Liver (tissue), 9 donors: ENCODE results near the gene HBA2. TPM values are rescaled to one million over a fixed set of nuclear protein-coding genes. Genes with fewer than 3 reads are reported as not detected.

Experiments used
- DNase-seq: peaks from one replicate; pipeline ENCODE4 v3.0.0-alpha.2; 2017; ENCODE audit warnings: low spot score
- H3K27ac ChIP-seq, 2 donors: one replicate each; pipeline ENCODE4 v1.7.0; 2013; ENCODE audit warnings: inconsistent platforms in 2 of 2, low read length in 2 of 2, control low read depth in 1 of 2, low read depth in 1 of 2, mild to moderate bottlenecking in 1 of 2
- H3K27me3 ChIP-seq, 4 donors: one replicate each; pipeline versions ENCODE4 v1.6.1 to v1.7.0; 2013; ENCODE audit warnings: low read length in 3 of 4, inconsistent platforms in 1 of 4, mild to moderate bottlenecking in 1 of 4, moderate library complexity in 1 of 4; ENCODE audit not compliant: control insufficient read depth in 4 of 4, insufficient read depth in 4 of 4
- H3K36me3 ChIP-seq, 4 donors: one replicate each; pipeline versions ENCODE4 v1.6.1 to v1.7.0; 2013; ENCODE audit warnings: low read length in 3 of 4, mild to moderate bottlenecking in 3 of 4, low read depth in 1 of 4, moderate library complexity in 1 of 4; ENCODE audit not compliant: control insufficient read depth in 4 of 4, insufficient read depth in 3 of 4
- H3K4me1 ChIP-seq, 4 donors: one replicate each; pipeline versions ENCODE4 v1.6.1 to v1.7.0; 2013; ENCODE audit warnings: low read length in 3 of 4, mild to moderate bottlenecking in 3 of 4, moderate library complexity in 1 of 4; ENCODE audit not compliant: control insufficient read depth in 4 of 4, insufficient read depth in 4 of 4
- H3K4me3 ChIP-seq, 3 donors: one replicate each; pipeline versions ENCODE4 v1.6.1 to v1.7.0; 2013; ENCODE audit warnings: low read length in 3 of 3, control low read depth in 1 of 3, low read depth in 1 of 3, mild to moderate bottlenecking in 1 of 3
- H3K9ac ChIP-seq, 2 donors: one replicate each; pipeline ENCODE4 v1.7.0; 2013; ENCODE audit warnings: low read length in 2 of 2, mild to moderate bottlenecking in 2 of 2, moderate library complexity in 2 of 2, control low read depth in 1 of 2, low read depth in 1 of 2
- H3K9me3 ChIP-seq, 4 donors: one replicate each; pipeline versions ENCODE4 v1.6.1 to v1.7.0; 2013; ENCODE audit warnings: low read length in 3 of 4; ENCODE audit not compliant: control insufficient read depth in 4 of 4
- CTCF ChIP-seq: fragments of 150-350 bp; IDR thresholded peaks from 2 replicates; pipeline ENCODE4 v1.5.1; 2017; ENCODE audit warnings: improper control_type of control experiment, low read depth, low read length; ENCODE audit not compliant: missing input control
- FOXA2 ChIP-seq: IDR thresholded peaks from 2 replicates; pipeline ENCODE4 v1.6.1; 2016; ENCODE audit warnings: antibody characterized with exemption
- GABPA ChIP-seq, 2 donors: IDR thresholded peaks in 1 of 2; conservative IDR thresholded peaks in 1 of 2; 2 replicates each; pipeline ENCODE4 v1.6.1; 2016; ENCODE audit warnings: antibody characterized with exemption in 2 of 2, mild to moderate bottlenecking in 1 of 2, moderate library complexity in 1 of 2
- HNF4A ChIP-seq, 2 donors: conservative IDR thresholded peaks; 2 replicates each; pipeline ENCODE4 v1.6.1; 2016; ENCODE audit warnings: antibody characterized with exemption in 2 of 2, mild to moderate bottlenecking in 2 of 2
- HNF4G ChIP-seq: IDR thresholded peaks from 2 replicates; pipeline ENCODE4 v1.6.1; 2016; ENCODE audit warnings: antibody characterized with exemption
- JUND ChIP-seq, 2 donors: IDR thresholded peaks; 2 replicates each; pipeline ENCODE4 v1.6.1; 2016; ENCODE audit warnings: antibody characterized with exemption in 2 of 2
- RAD21 ChIP-seq, 2 donors: IDR thresholded peaks; 2 replicates each; pipeline ENCODE4 v1.6.1; 2016; ENCODE audit warnings: antibody characterized with exemption in 2 of 2, mild to moderate bottlenecking in 2 of 2
- WGBS: extraction: QIAGEN DNeasy Blood & Tissue Kit; methylation state at CpG from one replicate; pipeline ENCODE4 v1.1.7; 2013; 5-methylcytosine and 5-hydroxymethylcytosine counted together
- polyA plus RNA-seq, 2 donors: library from polyadenylated mRNA; stranded (reverse) in 1 of 2; unstranded in 1 of 2; fragments of 200-250 nt in 1 of 2; fragments of >200 nt in 1 of 2; fragmentation: Nextera tagmentation in 1 of 2; extraction: Ambion mirVana in 1 of 2; gene quantifications; one replicate each; pipeline versions ENCODE4 v1.2.1 to v1.2.3, GENCODE V29; 2013 to 2015
- total RNA-seq, 2 donors: library from RNA; depleted of rRNA; stranded (reverse); fragments of >200 nt; gene quantifications; one replicate each; pipeline ENCODE4 v1.2.3, GENCODE V29; 2014
- donor health status: healthy.
- donor health status: healthy.
- donor health status: healthy.
- donor health status: healthy.
- donor health status: healthy.

The HBA2 gene
- total and polyA plus RNA-seq, 4 donors: 2.8 to 36,951 (median 46.0) TPM

GRCh38 chr16:180101-180675, 7.5 kb downstream of the HBA2 start, which contains the start of gene HBQ1:
TSS of gene HBQ1 (plus strand) at chr16:180459. CDS start at chr16:180487, 28 bp downstream.
- no peaks in the 10 kb centered on the region for H3K9me3 ChIP-seq
- peak; percentile 84 for DNase-seq
- no peak within 1 kb of the TSS for H3K27ac ChIP-seq
- TF ChIP-seq HNF4A (conservative IDR thresholded peaks at IDR 0.05) (no peak), CTCF (peak; percentile 13)
- peaks cover 3 to 15% (median 8%) of the 10 kb centered on the region in 4 donors for H3K27me3 ChIP-seq
- peaks cover 5 to 13% (median 11%) of the 10 kb centered on the region in 4 donors for H3K4me1 ChIP-seq
- 11% methylated on average over 59 of the region's 59 CpGs for WGBS
- H3K9ac ChIP-seq: no peak within 1 kb of the TSS
- no peaks in the 10 kb centered on the region for H3K36me3 ChIP-seq
- H3K4me3 ChIP-seq: peak within 1 kb of the TSS in 1 of 3 donors; percentile 33

- Histone ChIP-seq H3K9me3 (no peaks in the 10 kb centered on the region), H3K36me3 (no peaks in the 10 kb centered on the region), H3K9ac (no peak overlapping the region), H3K27ac (no peak overlapping the region), H3K4me3 (peak overlapping the region in 1 of 3 donors; percentile 33), H3K27me3 (peaks cover 3 to 11% (median 7%) of the 10 kb centered on the region in 4 donors), H3K4me1 (peaks cover 5 to 13% (median 11%) of the 10 kb centered on the region in 4 donors)
- no peak for TF ChIP-seq FOXA2
- no peak for TF ChIP-seq JUND (IDR thresholded peaks at IDR 0.05)
- no peak for TF ChIP-seq RAD21 (IDR thresholded peaks at IDR 0.05)
- TF ChIP-seq GABPA (IDR thresholded peaks at IDR 0.05 in 1 of 2, conservative IDR thresholded peaks at IDR 0.05 in 1 of 2): no peak
- WGBS: 2% methylated on average over 89 of the region's 89 CpGs
- DNase-seq: peak; percentile 67
Measured at GRCh38 chr16:180681-181564, 8.2 kb downstream of the HBA2 start.

- H3K27ac ChIP-seq: no peak overlapping the region
- WGBS: 7% methylated on average over 22 of the region's 22 CpGs
- DNase-seq: peak; percentile 93
- peaks cover 3 to 11% (median 7%) of the 10 kb centered on the region in 4 donors for H3K27me3 ChIP-seq
- peak overlapping the region in 1 of 3 donors; percentile 33 for H3K4me3 ChIP-seq
- no peaks in the 10 kb centered on the region for H3K9me3 ChIP-seq
- peaks cover 5 to 13% (median 11%) of the 10 kb centered on the region in 4 donors for H3K4me1 ChIP-seq
- no peak overlapping the region for H3K9ac ChIP-seq
- H3K36me3 ChIP-seq: no peaks in the 10 kb centered on the region
- TF ChIP-seq HNF4G (no peak), CTCF (peak; percentile 87), RAD21 (IDR thresholded peaks at IDR 0.05) (peak; percentile 70 to 85)
Measured at GRCh38 chr16:181565-182021, 8.9 kb downstream of the HBA2 start.
